ENCODE data around the gene REELD1.

GRCh38 chr4:146175541-146176453 is 38.5 kb upstream of the REELD1 start, which contains the start of gene LSM6:
- TF ChIP-seq POLR2AphosphoS5 (IDR thresholded peaks at IDR 0.05; ENCODE audit: low read depth) (peak; percentile 64; the same call in 1 of the 2 replicates), GABPA (IDR thresholded peaks at IDR 0.05; ENCODE audit: low read depth) (no peak)
- TF ChIP-seq, protein P1, sequence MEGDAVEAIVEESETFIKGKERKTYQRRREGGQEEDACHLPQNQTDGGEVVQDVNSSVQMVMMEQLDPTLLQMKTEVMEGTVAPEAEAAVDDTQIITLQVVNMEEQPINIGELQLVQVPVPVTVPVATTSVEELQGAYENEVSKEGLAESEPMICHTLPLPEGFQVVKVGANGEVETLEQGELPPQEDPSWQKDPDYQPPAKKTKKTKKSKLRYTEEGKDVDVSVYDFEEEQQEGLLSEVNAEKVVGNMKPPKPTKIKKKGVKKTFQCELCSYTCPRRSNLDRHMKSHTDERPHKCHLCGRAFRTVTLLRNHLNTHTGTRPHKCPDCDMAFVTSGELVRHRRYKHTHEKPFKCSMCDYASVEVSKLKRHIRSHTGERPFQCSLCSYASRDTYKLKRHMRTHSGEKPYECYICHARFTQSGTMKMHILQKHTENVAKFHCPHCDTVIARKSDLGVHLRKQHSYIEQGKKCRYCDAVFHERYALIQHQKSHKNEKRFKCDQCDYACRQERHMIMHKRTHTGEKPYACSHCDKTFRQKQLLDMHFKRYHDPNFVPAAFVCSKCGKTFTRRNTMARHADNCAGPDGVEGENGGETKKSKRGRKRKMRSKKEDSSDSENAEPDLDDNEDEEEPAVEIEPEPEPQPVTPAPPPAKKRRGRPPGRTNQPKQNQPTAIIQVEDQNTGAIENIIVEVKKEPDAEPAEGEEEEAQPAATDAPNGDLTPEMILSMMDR (IDR thresholded peaks at IDR 0.05; ENCODE audit: insufficient read depth, low read length), result no peak
- TF ChIP-seq, protein P2, sequence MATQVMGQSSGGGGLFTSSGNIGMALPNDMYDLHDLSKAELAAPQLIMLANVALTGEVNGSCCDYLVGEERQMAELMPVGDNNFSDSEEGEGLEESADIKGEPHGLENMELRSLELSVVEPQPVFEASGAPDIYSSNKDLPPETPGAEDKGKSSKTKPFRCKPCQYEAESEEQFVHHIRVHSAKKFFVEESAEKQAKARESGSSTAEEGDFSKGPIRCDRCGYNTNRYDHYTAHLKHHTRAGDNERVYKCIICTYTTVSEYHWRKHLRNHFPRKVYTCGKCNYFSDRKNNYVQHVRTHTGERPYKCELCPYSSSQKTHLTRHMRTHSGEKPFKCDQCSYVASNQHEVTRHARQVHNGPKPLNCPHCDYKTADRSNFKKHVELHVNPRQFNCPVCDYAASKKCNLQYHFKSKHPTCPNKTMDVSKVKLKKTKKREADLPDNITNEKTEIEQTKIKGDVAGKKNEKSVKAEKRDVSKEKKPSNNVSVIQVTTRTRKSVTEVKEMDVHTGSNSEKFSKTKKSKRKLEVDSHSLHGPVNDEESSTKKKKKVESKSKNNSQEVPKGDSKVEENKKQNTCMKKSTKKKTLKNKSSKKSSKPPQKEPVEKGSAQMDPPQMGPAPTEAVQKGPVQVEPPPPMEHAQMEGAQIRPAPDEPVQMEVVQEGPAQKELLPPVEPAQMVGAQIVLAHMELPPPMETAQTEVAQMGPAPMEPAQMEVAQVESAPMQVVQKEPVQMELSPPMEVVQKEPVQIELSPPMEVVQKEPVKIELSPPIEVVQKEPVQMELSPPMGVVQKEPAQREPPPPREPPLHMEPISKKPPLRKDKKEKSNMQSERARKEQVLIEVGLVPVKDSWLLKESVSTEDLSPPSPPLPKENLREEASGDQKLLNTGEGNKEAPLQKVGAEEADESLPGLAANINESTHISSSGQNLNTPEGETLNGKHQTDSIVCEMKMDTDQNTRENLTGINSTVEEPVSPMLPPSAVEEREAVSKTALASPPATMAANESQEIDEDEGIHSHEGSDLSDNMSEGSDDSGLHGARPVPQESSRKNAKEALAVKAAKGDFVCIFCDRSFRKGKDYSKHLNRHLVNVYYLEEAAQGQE (IDR thresholded peaks at IDR 0.05; ENCODE audit: insufficient replicate concordance, low read depth), result no peak
